Measurements from ENCODE around the gene ANAPC2. TPM values are rescaled to one million over a fixed set of nuclear protein-coding genes. Genes with fewer than 3 reads are reported as not detected.

ANAPC2 gene
- total RNA-seq, 1 donor = 32.9 TPM

- TF ChIP-seq CTCF (IDR thresholded peaks at IDR 0.05; ENCODE audit: extremely low read depth, low read depth, low read length) = no peak
- no peaks in the 10 kb centered on the region for H4K20me1 ChIP-seq (ENCODE audit: insufficient read depth, low read length)
- DNase-seq (ENCODE audit: insufficient read length, low spot score, missing footprints) = no peak
- H2AFZ ChIP-seq (ENCODE audit: low read length) = no peak overlapping the region
- no peak overlapping the region for H3K27ac ChIP-seq (ENCODE audit: low read depth, low read length)
- H3K4me2 ChIP-seq (ENCODE audit: insufficient read depth, low read length) = no peak overlapping the region
- H3K79me2 ChIP-seq (ENCODE audit: insufficient read depth, low read length) = no peaks in the 10 kb centered on the region
- no peaks in the 10 kb centered on the region for H3K36me3 ChIP-seq (ENCODE audit: insufficient read depth, low read length)
- H3K9me3 ChIP-seq (ENCODE audit: low read depth, low read length) = no peaks in the 10 kb centered on the region
- no peaks in the 10 kb centered on the region for H3K27me3 ChIP-seq (ENCODE audit: insufficient read depth, low read length)
- H3K4me3 ChIP-seq (ENCODE audit: insufficient read depth, low read length) = no peak overlapping the region
- peaks cover 15% of the 10 kb centered on the region for H3K4me1 ChIP-seq (ENCODE audit: insufficient read depth, low read length)
These were observed 27.0 kb upstream of the ANAPC2 start for GRCh38 chr9:137215196-137215986.

- Histone ChIP-seq H3K4me3 (ENCODE audit: insufficient read depth, low read length) (no peak overlapping the region), H3K27ac (ENCODE audit: low read depth, low read length) (no peak overlapping the region), H3K4me1 (ENCODE audit: insufficient read depth, low read length) (peaks cover 15% of the 10 kb centered on the region), H3K79me2 (ENCODE audit: insufficient read depth, low read length) (no peaks in the 10 kb centered on the region), H3K9me3 (ENCODE audit: low read depth, low read length) (no peaks in the 10 kb centered on the region), H3K27me3 (ENCODE audit: insufficient read depth, low read length) (no peaks in the 10 kb centered on the region), H3K4me2 (ENCODE audit: insufficient read depth, low read length) (no peak overlapping the region), H2AFZ (ENCODE audit: low read length) (no peak overlapping the region), H3K36me3 (ENCODE audit: insufficient read depth, low read length) (no peaks in the 10 kb centered on the region), H4K20me1 (ENCODE audit: insufficient read depth, low read length) (no peaks in the 10 kb centered on the region)
- TF ChIP-seq CTCF (IDR thresholded peaks at IDR 0.05; ENCODE audit: extremely low read depth, low read depth, low read length) = no peak
- DNase-seq (ENCODE audit: insufficient read length, low spot score, missing footprints) = no peak
These were observed 26.3 kb upstream of the ANAPC2 start for GRCh38 chr9:137214620-137215019.

GRCh38 chr9:137213160-137214060 lies 25.1 kb upstream of the ANAPC2 start:
- H3K4me3 ChIP-seq (ENCODE audit: insufficient read depth, low read length) = no peak overlapping the region
- no peak overlapping the region for H2AFZ ChIP-seq (ENCODE audit: low read length)
- no peak overlapping the region for H3K27ac ChIP-seq (ENCODE audit: low read depth, low read length)
- no peak for DNase-seq (ENCODE audit: insufficient read length, low spot score, missing footprints)
- peaks cover 6% of the 10 kb centered on the region for H3K4me1 ChIP-seq (ENCODE audit: insufficient read depth, low read length)
- no peak overlapping the region for H3K4me2 ChIP-seq (ENCODE audit: insufficient read depth, low read length)
- no peaks in the 10 kb centered on the region for H3K27me3 ChIP-seq (ENCODE audit: insufficient read depth, low read length)
- H4K20me1 ChIP-seq (ENCODE audit: insufficient read depth, low read length) = no peaks in the 10 kb centered on the region
- H3K79me2 ChIP-seq (ENCODE audit: insufficient read depth, low read length) = no peaks in the 10 kb centered on the region
- peak; percentile 7 for TF ChIP-seq CTCF (IDR thresholded peaks at IDR 0.05; ENCODE audit: extremely low read depth, low read depth, low read length)
- H3K36me3 ChIP-seq (ENCODE audit: insufficient read depth, low read length) = peaks cover 2% of the 10 kb centered on the region
- H3K9me3 ChIP-seq (ENCODE audit: low read depth, low read length) = no peaks in the 10 kb centered on the region

- no peak overlapping the region for H3K27ac ChIP-seq (ENCODE audit: low read depth, low read length)
- H3K4me3 ChIP-seq (ENCODE audit: insufficient read depth, low read length) = no peak overlapping the region
- H4K20me1 ChIP-seq (ENCODE audit: insufficient read depth, low read length) = no peaks in the 10 kb centered on the region
- H3K4me2 ChIP-seq (ENCODE audit: insufficient read depth, low read length) = no peak overlapping the region
- H3K79me2 ChIP-seq (ENCODE audit: insufficient read depth, low read length) = peaks cover 1% of the 10 kb centered on the region
- H3K27me3 ChIP-seq (ENCODE audit: insufficient read depth, low read length) = no peaks in the 10 kb centered on the region
- no peaks in the 10 kb centered on the region for H3K9me3 ChIP-seq (ENCODE audit: low read depth, low read length)
- DNase-seq (ENCODE audit: insufficient read length, low spot score, missing footprints) = no peak
- H3K4me1 ChIP-seq (ENCODE audit: insufficient read depth, low read length) = peaks cover 5% of the 10 kb centered on the region
- peaks cover 2% of the 10 kb centered on the region for H3K36me3 ChIP-seq (ENCODE audit: insufficient read depth, low read length)
- no peak overlapping the region for H2AFZ ChIP-seq (ENCODE audit: low read length)
- no peak for TF ChIP-seq CTCF (IDR thresholded peaks at IDR 0.05; ENCODE audit: extremely low read depth, low read depth, low read length)
These were observed 24.2 kb upstream of the ANAPC2 start for GRCh38 chr9:137212520-137212919.

All from osteoblast (primary cell).